Panc1 (cell line): ENCODE measurements around the gene DNAH6. TPM values are rescaled to one million over a fixed set of nuclear protein-coding genes. Genes with fewer than 3 reads are reported as not detected.

ENCODE experiments used
- ATAC-seq: fragments of 200-7000 bp; cut with Tn5 transposase; 2 replicates; pipeline ENCODE4 v1.9.1; 2020; ENCODE audit warnings: mild to moderate bottlenecking, moderate library complexity
- BruUV-seq: library from RNA; stranded (reverse); fragments of 400-500 nt; replicated peaks from 2 replicates; lab custom pipeline; 2021; lab: Mats Ljungman, UMichigan
- CTCF ChIA-PET: fragments of 300-600 bp; sonication (Branson Sonifier 250); formaldehyde crosslinking; loops from one replicate; lab custom pipeline; 2022; ENCODE audit warnings: antibody characterized with exemption; lab: Charles Lee
- POLR2A ChIA-PET: fragments of 300-600 bp; sonication (Branson Sonifier 250); formaldehyde crosslinking; loops from one replicate; lab custom pipeline; 2022; ENCODE audit warnings: antibody characterized with exemption; lab: Charles Lee
- DNase-seq: peaks from one replicate; pipeline ENCODE4 v3.0.0-alpha.2; 2010; ENCODE audit warnings: low read depth, low spot score
- H3K27ac ChIP-seq: 2 replicates; pipeline ENCODE4 v1.5.1; 2011; ENCODE audit warnings: mild to moderate bottlenecking, low read length, inconsistent platforms
- H3K27me3 ChIP-seq: fragments of 200-500 bp; sonication (Bioruptor generic); 2 replicates; pipeline ENCODE4 v1.6.0; 2014; ENCODE audit warnings: low read length, inconsistent platforms; ENCODE audit not compliant: control insufficient read depth, insufficient read depth
- H3K36me3 ChIP-seq: fragments of 200-500 bp; sonication (Bioruptor generic); 2 replicates; pipeline ENCODE4 v1.5.1; 2014; ENCODE audit warnings: inconsistent platforms, mild to moderate bottlenecking, low read length, moderate library complexity; ENCODE audit not compliant: control insufficient read depth, insufficient read depth
- H3K4me1 ChIP-seq: 2 replicates; pipeline ENCODE4 v1.5.1; 2011; ENCODE audit warnings: inconsistent platforms, mild to moderate bottlenecking, low read length, moderate library complexity; ENCODE audit not compliant: control insufficient read depth, insufficient read depth
- H3K4me3 ChIP-seq, 2 experiments: 2 replicates each; pipeline ENCODE4 v1.5.1; 2011 to 2012; ENCODE audit warnings: low read depth in 2 of 2, low read length in 2 of 2, mild to moderate bottlenecking in 2 of 2, inconsistent platforms in 1 of 2, moderate library complexity in 1 of 2
- H3K9me3 ChIP-seq: fragments of 200-500 bp; sonication (Bioruptor generic); 2 replicates; pipeline ENCODE4 v1.5.1; 2014; ENCODE audit warnings: low read depth, mild to moderate bottlenecking, inconsistent platforms, low read length, moderate library complexity; ENCODE audit not compliant: control insufficient read depth, insufficient read depth
- CTCF ChIP-seq: fragments of 450-650 bp; IDR thresholded peaks from 2 replicates; pipeline ENCODE4 v1.5.1; 2017; ENCODE audit warnings: mild to moderate bottlenecking
- POLR2AphosphoS5 ChIP-seq: IDR thresholded peaks from 2 replicates; pipeline ENCODE4 v1.6.1; 2012; ENCODE audit warnings: mild to moderate bottlenecking, low read depth, low read length, moderate library complexity
- REST ChIP-seq, 2 experiments: IDR thresholded peaks; 2 replicates each; pipeline ENCODE4 v1.6.1; 2011 to 2012; ENCODE audit warnings: low read depth in 2 of 2, control low read depth in 1 of 2, low read length in 1 of 2, mild to moderate bottlenecking in 1 of 2, moderate library complexity in 1 of 2; ENCODE audit not compliant: insufficient read depth in 1 of 2
- SIN3A ChIP-seq: IDR thresholded peaks from 2 replicates; pipeline ENCODE4 v1.6.1; 2012; ENCODE audit warnings: low read depth, mild to moderate bottlenecking, low read length, moderate library complexity, borderline replicate concordance; ENCODE audit not compliant: insufficient read depth
- TCF7L2 ChIP-seq: IDR thresholded peaks from 2 replicates; pipeline ENCODE4 v1.6.1; 2011; ENCODE audit warnings: mild to moderate bottlenecking, low read depth, low read length, inconsistent platforms
- in situ Hi-C: cut with HindIII; loops from 2 replicates; pipeline ENCODE4 v1.10.0; 2016; ENCODE audit warnings: low sequenced_read_pairs, low pct_unique_long_range_greater_than_20kb
- intact Hi-C: fragments of 100-400 bp; cut with micrococcal nuclease; formaldehyde crosslinking; loops from one replicate; pipeline ENCODE4 v1.10.0; 2022; ENCODE audit not compliant: unreplicated experiment
- total RNA-seq: library from RNA; stranded (reverse); gene quantifications from one replicate; pipeline ENCODE4 v1.2.1, GENCODE V29; 2021; ENCODE audit not compliant: unreplicated experiment

Gene DNAH6
- total RNA-seq, 1 experiment from 2014 or later, result 0.26 TPM

- no peak for DNase-seq
- no TSS peak for BruUV-seq
- POLR2A ChIA-PET, result no interaction called here
Observed at GRCh38 chr2:84519332-84519957, 3.1 kb downstream of the DNAH6 start.

GRCh38 chr2:84526562-84526961 is 10.3 kb downstream of the DNAH6 start:
- Histone ChIP-seq H3K4me3 (no peak overlapping the region), H3K27me3 (no peaks in the 10 kb centered on the region; the same call in 1 of the 2 replicates), H3K9me3 (no peaks in the 10 kb centered on the region), H3K4me1 (no peaks in the 10 kb centered on the region), H3K36me3 (no peaks in the 10 kb centered on the region), H3K27ac (no peak overlapping the region)
- intact Hi-C loops, result no loop called here
- in situ Hi-C loops, result no loop called here
- BruUV-seq, result no TSS peak
- ATAC-seq (no peak), DNase-seq (no peak)
- ChIA-PET CTCF (no interaction called here), POLR2A (no interaction called here)
- TF ChIP-seq SIN3A (no peak), POLR2AphosphoS5 (no peak), CTCF (peak; percentile 16; the same call in 1 of the 2 replicates)

More at GRCh38 chr2:84519332-84519957, 3.1 kb downstream of the DNAH6 start:
- no peak for ATAC-seq
- H3K27ac ChIP-seq, result no peak overlapping the region
- no peak for TF ChIP-seq POLR2AphosphoS5
- no peak for TF ChIP-seq REST (IDR thresholded peaks at IDR 0.05; ENCODE audit: insufficient read depth in 1 of 2, low read depth in 2 of 2, low read length in 1 of 2)
- no peak for TF ChIP-seq TCF7L2
- TF ChIP-seq CTCF, result no peak
- no peak for TF ChIP-seq SIN3A
- peaks cover 14% of the 10 kb centered on the region; the same call in 1 of the 2 replicates for H3K27me3 ChIP-seq
- in situ Hi-C loops (no loop called here), intact Hi-C loops (no loop called here)
- no peak overlapping the region for H3K4me3 ChIP-seq
- no peaks in the 10 kb centered on the region for H3K36me3 ChIP-seq
- H3K9me3 ChIP-seq, result no peaks in the 10 kb centered on the region
- CTCF ChIA-PET, result no interaction called here
- H3K4me1 ChIP-seq, result peaks cover 8% of the 10 kb centered on the region; the same call in 1 of the 2 replicates
